Esophagus mucosa (tissue), 1 donor: ENCODE data around the gene ARMC2. TPM values are rescaled to one million over a fixed set of nuclear protein-coding genes. Genes with fewer than 3 reads are reported as not detected.
"Not testable (repeated sequence)": the region's sequence is repeated elsewhere in the genome, so short reads cannot be mapped to it uniquely, and the experiment has no call there.

Source experiments
- ATAC-seq: fragments of 200-7000 bp; cut with Tn5 transposase; one replicate; pipeline ENCODE4 v1.9.1; 2020
- total RNA-seq: library from RNA; stranded (reverse); gene quantifications from one replicate; pipeline ENCODE4 v1.2.4, GENCODE V29; 2023
- donor health status: DM: yes; HTN: yes; CAD: no.

The ARMC2 gene
- total RNA-seq, 1 donor from 2014 or later = 2.0 TPM

DNA sequence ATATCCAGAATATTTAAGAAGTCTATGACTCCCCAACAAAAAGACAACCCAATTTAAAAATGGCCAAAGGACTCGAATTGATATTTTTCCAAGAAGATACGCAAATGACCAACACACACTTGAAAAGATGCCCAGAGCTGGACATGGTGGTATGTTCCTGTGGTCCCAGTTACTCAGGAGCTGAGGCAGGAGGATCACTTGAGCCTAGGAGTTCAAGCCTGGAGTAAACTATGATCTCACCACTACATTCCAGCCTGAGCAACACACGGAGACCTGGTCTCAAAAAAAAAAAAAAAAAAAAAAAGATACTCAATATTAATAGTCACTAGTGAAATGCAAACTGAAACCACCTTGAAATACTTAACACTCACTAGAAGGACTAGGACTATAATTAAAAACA, 12.2 kb upstream of the ARMC2 start:
- ATAC-seq = no peak

DNA sequence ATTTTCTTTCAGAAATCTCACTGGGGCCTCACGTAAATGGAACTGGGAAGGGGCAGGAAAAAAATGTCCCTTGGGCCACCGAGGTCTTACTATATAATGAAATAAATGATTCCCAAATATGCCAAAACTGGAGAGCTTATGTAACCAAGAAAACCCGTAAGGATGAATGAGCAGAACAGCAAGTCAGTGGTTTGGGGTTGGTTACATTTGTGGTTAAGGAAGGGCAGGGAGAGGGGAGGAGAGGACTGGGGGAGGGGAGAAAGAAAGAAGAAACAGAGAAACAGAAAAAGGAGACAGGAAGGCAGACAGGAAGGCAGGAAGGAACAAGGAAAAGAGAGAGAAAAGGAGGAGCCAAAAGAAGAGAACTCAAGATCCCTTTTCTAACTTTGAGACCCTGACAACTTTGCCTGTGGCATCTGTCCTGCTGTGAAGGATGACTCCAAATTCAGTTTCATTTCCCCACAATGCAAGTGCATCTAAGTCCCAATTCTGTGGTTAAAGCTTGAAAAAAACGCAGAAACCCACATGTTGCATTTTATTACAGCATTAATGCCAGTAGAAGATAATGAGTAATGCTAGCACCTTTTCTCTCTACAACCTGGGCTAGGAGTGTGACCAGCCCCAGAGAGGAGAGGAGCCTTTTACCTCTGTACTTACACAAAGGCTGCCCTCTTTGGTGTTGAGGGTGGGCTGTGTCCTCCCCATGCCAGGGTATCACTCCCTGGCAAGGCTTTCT, 10.8 kb upstream of the ARMC2 start:
- ATAC-seq = no peak

DNA sequence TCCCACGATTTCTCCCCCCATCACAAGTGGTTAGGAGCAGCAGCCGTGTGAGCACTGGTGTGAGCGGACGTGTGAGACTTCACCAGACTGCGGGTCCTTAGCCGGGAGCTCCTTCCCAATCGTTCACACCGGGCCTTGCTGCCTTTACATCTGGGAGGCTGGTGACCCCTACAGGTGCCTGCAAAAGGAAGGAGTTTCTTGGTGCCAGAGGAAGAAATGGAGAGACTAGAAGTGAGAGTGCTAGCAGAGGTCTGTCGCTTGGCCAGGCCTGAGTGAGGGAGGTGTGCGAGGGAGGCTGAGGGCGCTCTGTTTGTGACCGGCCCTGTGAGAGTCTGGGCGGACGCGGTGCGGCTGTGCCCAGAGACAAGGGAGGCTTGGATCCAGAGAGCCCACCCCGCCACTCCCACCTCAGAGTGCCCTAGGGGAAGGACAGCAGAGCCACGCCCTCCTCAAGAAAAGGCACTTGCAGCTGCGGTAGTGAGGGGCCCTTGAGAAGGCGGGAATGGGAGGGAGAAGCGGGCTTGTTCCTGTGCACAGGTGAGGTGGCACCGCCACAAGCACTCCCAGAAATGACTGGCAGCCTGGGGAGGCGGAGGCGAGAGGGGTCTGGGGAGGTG, 10.0 kb upstream of the ARMC2 start:
- ATAC-seq = no peak

DNA sequence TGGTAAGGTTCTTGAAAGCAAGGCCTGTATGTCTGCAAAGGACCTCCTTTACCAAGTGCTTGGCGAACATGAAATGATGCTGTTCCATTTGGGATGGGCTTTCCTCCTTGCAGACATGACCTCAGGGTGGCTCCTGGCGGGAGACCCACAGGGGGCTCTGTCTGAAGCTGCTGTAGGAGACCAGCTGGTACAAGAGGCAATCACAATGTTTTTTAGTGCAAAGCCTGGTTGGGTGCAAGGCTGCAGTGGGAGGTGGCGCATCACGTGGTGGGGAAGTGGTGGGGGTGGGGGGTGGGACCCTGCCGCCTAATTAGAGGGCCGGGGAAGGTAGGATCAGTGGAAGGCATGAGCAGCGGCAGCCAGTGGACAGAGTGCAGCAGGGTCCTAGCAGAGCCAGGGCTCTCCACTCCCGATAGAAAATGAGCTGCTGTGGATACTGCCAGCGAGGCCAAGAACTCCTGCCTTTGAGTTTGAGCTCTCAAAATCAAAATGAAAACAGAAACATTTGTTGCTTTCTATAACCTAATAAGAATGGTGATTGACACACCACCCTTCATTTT, 9.1 kb upstream of the ARMC2 start:
- ATAC-seq = no peak

DNA sequence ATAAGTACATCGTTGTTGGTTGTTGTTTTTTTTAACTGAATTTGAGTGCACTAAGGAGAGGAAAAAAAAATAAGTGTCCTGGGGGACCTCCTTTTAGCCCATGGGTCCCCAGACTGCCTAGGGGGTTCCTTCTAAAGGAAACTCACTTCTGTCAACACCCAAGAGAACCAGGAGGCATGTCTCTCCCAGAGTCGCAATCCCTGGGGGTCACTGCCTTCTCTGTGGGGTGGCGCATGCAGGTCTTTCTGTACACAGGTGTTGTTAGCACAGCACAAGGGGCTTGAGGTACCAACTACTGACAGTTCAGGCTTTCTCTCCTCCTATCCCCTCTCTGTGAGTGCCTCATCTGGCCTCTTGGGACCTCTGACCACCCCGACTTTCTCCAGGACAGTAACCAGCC, 7.3 kb upstream of the ARMC2 start:
- ATAC-seq = no peak

DNA sequence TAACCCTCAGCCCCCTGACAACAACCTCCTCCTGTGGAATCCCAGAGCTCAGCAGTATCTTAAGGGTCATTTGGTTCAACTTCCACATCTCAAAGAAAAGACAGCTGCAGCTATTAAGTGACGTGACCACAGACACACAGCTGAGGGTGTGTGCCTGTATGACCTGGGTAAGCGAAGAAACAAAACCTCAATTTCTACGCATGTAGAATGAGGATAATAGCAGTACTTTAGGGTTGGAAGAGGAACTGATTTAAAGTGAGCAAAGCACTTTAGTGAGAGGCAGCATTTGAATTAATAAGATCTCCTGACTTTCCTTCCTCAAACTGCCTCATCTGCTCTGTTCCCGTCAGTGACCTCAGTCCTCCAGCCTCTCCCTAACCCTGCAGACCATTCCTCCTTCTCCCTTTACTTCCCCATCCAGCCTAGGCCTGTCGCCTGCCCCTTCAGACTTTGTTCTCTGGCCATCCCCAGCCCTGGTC, 6.8 kb upstream of the ARMC2 start:
- ATAC-seq = no peak

DNA sequence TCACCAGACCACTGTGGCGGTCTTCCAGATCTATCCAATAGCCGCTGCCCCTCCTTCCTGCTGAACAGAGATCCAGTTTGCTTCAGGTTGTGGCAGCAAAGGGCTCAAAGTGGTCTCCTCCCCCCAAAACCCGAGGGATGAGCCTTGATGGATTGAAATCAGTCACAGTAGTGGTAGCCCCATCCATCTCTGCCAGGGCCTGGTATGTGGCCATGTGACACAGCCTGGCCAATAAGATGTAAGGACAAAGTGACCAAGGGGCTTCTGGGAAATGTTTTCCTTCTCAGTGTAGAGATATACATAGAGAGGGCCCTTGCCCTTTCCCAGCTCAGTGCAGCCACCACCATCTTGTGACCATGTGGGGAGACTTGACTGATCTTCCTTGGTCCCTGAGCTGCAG, 4.1 kb upstream of the ARMC2 start:
- no peak for ATAC-seq

DNA sequence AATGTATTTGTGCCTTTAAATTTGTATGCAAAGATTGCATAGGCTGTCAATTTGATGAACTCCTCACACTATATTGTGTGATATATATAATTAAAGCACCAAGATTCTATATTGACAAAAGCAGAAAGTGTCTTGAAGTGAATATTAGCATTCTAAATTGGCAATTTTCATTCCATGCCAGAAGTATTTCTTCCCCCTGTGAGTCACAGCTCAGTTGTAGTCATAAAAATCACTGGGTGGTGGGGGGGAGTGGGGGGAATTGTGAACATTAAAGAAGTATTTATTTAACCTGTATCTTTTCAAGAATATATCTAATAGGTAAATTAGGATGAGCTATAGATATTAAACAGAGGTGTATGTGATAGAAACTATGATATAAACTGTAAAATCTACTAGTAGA, 3.1 kb upstream of the ARMC2 start:
- no peak for ATAC-seq

DNA sequence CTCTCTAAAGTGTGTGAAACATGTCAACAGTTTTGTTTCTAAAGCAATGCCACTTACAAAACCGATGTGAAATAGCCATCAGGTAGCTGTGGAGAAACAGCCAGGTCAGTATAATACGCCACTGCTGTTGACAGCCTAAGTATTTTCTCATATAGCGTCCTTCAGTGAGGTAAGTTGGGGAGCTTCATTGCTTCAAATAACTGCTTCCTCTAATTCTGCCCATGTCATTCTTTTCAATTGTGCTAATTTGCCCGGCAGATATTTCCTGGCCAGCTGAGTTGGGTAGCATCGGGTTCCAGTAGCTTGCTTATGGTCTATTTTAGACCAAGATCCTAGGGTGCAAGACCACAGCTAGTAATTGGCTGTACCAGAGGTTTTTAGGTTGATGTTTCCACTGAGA, 2.1 kb upstream of the ARMC2 start:
- ATAC-seq = no peak

DNA sequence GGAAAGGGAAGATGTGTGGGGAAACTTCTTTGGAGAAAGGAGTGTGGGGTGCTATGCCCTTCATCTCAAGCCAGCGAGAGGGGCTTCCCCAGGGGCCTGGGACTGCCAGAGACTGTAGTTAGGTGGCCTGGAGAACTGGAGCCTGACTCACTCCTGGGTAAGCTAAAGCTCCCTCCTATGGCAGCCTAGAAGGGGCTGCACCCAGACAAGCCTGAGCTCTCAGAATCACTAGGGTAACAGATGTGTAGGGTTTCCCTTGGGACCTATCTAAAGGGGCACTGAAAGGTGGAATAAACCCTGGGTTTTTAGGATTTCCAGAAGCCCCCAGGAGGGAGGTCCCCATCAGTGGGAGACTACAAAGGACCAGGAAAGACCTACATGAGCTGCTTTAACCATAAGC, 1.6 kb upstream of the ARMC2 start:
- ATAC-seq = no peak

DNA sequence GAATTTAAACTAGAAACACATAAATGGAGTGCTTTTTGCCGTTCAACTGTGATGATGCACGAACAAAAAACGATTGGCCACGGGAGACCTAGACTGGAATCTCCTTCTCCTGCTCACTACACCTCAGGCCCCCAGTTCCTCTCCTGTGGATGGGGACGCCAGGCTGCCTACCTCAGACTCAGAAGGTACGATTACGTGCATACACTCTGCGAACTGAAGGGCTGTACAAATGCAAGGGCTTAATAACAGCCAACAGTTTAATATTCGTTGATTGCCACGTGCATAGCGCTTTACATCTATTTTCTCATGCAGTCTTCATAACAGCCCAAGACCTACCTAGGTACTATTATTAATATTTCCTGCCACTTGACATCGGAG, 495 bp upstream of the ARMC2 start:
- ATAC-seq = no peak

DNA sequence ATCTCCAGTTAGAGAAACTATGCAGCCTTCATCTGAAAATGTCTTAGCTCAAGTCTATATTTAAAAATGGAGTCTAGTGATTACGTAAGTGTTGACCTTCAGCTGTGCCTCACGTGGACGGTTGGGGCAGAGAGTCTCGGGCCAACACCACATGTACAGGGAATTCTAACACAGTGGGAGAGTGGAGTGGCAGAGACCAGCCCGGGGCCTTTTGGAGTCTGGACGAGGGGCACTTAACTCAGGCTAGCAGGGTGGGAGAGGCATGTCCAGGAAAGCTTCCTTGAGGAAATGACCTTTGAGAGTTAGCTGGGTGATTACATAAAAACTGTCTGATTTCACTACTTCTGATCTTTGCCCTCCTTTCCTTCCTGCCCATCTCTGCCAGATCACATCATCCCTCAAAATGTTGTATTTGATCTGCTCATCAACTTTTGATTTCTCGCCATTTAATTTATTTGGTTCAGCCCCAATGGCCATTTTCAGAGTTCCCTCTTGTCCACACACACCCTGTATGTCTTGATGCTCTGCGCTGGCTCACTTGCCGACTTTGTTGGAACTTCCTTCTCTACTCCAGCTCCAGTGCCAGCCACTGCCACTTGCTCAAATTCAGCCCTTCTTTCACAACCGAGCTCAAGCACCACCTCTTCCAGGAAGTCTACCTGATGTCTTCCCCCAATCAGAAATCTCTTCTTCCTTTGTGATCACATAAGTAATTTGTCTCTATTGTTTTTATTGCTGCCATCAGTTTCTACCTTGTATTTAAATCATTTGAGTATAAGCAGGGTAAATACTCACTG, 2.6 kb downstream of the ARMC2 start:
- ATAC-seq = no peak

DNA sequence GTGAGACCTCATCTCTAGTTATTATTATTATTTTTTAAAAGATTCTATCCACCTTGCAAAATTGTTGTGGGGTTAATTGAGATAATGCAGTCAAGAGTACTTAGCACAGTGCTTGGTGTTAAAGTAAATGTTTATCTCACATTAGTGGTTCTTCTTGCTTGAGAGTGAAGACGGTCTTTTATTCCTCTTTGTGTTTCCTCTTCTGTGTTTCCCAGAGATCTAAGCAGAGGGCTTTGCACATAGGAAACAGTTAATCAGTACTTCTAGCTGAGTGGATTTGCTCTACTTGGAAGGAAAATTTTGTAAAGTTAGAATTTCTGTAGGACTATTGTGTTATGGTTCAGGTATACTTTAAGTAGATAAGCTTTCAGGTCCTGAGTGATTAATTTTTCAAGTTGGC, 3.5 kb downstream of the ARMC2 start:
- ATAC-seq = no peak

DNA sequence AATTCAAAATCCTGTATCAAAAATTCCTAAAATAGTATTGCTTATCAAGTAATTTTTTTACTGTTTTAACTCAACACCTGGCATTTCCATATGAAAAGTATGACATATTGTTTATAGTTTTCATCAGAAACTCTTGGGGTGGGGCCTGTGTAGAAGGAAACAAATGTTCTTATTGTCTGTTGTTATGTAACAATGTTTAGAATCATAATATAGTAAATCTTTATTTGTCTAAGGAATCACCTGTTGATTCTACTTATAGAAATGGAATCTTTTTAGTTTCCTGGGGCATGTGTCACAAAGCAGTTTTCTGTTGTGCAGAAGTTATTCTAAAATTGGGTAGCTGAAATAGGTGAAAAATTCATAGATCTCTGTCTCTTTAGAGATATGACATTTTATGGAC, 4.9 kb downstream of the ARMC2 start:
- no peak for ATAC-seq

DNA sequence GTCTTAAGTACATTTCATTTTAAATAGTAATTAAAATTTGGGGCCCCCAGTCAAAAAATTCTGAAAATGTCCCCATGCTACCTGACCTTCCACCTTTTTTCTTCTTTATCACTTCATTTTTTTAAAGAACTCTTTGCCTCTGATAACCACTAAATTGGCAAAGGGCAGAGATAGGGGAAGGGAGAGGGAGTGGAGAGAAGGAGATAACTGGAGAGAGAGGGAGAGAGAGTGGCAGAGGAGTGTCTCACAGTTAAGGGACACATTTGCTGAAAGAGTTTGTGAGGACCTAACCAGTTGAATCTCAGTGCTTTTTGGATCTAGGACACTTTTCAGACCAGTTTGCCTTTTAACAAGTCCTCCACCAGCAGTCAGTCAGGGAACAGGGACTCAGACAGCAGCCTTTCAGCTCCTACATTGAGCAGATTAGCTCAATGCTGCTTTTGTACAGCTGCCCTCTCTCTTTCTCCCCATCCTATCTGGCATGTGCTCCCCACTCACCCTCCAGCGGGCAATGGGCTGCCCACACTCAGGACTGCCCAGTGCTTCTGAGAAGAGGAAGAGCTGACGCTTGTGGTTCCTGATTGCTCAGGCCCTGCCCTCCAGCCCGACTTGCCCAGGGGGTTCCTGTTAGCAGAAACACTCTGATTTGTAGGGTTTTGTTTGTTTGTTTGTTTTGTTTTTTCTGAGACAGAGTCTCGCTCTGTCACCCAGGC, 14.4 kb downstream of the ARMC2 start:
- no peak for ATAC-seq

DNA sequence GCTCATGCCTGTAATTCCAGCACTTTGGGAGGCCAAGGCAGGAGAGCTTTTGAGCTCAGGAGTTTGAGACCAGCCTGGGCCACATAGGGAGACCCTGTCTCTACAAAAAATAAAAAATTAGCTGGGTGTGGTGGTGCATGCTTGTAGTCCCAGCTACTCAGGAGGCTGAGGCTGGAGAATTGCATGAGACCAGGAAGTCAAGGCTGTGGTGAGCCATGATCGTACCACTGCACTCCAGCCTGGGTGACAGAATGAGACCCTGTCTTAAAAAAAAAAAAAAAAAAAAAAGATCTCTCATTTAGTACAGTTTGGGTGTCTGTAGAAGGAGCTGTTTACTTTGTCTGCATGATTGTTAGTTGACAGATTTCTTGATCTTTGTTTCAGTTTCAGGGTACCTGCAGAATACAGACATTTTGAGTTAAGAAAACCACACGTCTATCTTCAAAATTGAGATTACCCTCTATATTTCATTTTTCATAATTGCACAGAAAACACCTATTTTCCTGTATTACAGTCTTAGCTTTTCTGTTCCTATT, 17.6 kb downstream of the ARMC2 start:
- ATAC-seq = not testable (repeated sequence)

DNA sequence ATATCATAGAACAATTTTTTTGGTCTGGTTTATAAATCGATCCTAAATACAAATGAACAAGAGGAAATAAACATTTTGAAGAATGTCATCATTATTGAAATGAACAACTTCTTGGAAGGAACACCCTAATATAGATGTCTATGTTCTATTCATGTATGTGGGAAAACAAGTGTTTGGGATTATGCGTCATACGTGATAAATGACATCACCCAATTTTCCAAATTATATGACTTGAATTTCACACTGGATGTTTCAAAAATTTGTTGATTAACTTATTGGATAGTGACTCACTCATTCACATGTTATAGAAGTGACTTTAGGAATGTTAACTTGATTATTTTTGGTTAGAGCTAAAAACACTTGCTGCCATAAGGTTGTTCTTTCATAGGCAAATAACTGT, 18.6 kb downstream of the ARMC2 start:
- ATAC-seq = no peak

DNA sequence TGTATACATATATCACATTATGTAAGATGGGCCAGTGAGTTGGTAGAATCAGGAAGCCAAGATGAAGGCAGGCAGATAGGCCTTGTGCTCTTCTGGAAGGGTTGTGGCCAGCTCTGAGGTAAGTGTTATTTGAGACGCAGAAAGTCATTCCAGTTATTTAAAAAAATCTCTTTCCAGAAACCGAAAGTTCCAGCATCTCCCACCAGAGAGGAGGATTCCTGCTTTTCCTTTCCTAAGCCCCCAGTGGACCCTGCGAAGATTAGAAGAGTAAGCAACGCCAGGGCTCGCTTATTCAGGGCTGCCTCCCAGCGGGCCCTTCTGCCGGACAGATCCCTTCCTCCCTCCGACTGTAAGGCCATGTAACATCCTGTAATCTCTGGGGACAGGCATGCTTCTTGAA, 20.4 kb downstream of the ARMC2 start:
- no peak for ATAC-seq

DNA sequence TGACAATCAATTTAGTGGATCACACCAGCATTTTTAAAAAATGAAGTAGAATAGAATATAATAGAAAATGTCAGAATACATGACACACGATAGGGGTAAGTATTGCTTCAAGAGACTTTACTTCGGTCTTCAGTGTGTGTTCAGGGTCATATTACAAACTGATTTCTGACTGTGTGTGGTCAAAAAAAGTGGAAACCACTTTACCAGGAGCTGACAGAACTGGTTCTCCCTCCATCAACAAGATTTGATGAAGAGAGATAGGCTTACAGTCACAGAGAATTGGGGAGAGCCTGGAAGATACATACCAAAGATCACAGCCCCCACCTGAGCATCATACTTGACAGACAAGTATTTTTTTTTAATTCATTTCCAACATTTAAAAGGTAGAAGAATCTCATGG, 21.7 kb downstream of the ARMC2 start:
- no peak for ATAC-seq

DNA sequence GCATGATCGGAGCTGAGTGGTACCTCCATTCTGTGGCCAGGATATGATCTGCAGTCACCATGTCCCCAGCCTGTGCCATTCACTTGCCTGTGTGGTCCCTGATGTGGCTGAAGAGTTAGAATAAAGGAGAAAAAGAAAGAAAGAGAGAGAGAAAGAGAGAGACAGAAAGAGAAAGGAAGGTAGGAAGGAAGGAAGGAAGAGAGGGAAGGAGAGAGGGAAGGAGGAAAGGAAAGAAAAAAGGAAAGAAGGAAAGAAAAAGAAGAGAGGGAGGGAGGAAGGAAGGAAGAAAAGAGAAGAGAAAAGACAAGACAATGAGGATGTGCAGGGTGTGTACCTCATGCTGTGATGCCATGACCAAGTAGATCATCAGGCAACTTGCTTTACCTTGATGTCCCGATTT, 22.1 kb downstream of the ARMC2 start:
- ATAC-seq = no peak

DNA sequence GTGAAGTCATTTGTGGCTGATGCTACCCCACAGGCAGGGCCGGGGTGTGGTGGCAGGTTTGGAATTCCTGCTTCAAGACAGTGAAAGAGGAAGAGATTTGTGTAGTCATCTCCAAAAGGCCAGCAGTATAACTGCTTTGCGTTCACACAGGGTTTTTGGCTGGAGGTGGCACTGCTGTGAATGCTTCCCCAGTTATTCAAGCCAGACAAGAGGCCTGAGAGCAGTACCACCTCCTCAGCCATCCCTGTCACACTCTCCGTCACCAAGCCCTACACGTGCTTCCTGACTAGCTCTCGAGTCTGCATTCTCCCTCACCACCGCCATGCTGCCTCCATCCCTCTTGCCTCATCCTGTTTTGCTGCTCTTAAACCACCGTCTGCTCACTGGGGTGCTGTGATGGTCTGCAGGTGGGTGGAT, 23.9 kb downstream of the ARMC2 start:
- peak; percentile 17 for ATAC-seq

DNA sequence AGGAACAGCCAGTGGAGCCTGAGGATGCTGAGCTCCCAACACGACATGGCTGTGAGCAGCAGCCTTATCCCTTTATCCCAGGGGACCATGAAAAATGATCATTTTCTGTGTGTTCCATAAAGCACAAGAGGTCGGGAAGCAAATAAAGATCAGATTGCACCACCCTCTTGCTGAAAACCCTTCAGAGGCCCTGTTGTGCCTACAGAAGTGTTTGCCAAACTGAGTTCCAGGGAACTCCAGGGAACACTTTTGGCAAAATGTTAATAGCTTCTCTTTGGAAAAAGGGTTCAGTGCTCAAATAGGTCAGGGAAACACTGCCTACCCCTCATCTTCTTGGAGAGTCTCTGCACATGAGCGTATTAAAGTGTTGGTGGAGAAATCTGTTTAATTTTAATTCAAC, 24.4 kb downstream of the ARMC2 start:
- no peak for ATAC-seq

DNA sequence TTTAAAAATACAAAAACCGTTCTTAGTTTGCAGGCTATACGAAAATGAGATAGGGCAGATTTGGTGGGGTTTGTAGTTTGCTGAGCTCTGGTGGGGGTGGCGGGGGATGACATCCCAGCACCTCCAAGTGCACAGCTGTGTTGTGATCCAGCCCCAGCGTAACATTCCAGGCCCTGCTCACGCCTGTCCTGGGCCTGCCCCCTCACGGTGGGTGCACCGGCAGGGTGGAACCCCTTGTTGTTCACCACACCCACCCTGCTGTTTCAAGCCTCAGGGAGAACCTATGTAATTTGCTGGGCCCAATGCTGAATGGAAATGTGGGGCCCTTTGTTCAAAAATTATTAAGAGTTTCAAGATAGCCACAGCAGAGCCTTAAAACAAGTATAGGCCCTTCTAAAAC, 25.0 kb downstream of the ARMC2 start:
- no peak for ATAC-seq
